HEK293 (cell line): ENCODE data around the gene MAGI2.

Source experiments
- CTCF ChIA-PET: fragments of 350-600 bp; formaldehyde crosslinking; extraction: SDS; loops from one replicate; lab custom pipeline; 2021; ENCODE audit warnings: antibody characterized with exemption; lab: Yijun Ruan, JAX
- POLR2A ChIA-PET: fragments of 300-600 bp; formaldehyde crosslinking; extraction: SDS; loops from one replicate; lab custom pipeline; 2020; ENCODE audit warnings: antibody characterized with exemption, inconsistent platforms; lab: Yijun Ruan, JAX
- H3K27ac ChIP-seq: fragments of 200-500 bp; sonication (Bioruptor generic); 2 replicates; pipeline ENCODE4 v1.5.1; 2014; ENCODE audit warnings: low read depth, low read length, control low read depth, inconsistent platforms; ENCODE audit errors: extremely low read depth
- H3K36me3 ChIP-seq, 2 experiments: fragments of 200-500 bp in 1 of 2; sonication (Bioruptor generic) in 1 of 2; 1 replicate in 1 of 2; 2 replicates in 1 of 2; pipeline ENCODE4 v1.5.1; 2014 to 2017; ENCODE audit warnings: inconsistent platforms in 2 of 2, low read length in 2 of 2; ENCODE audit not compliant: control insufficient read depth in 2 of 2, insufficient read depth in 1 of 2
- H3K4me1 ChIP-seq: fragments of 200-500 bp; sonication (Bioruptor generic); 2 replicates; pipeline ENCODE4 v1.5.1; 2014; ENCODE audit warnings: mild to moderate bottlenecking, low read length, inconsistent platforms; ENCODE audit not compliant: control insufficient read depth, insufficient read depth
- H3K4me3 ChIP-seq: 2 replicates; pipeline ENCODE4 v1.5.1; 2011; ENCODE audit warnings: low read depth, mild to moderate bottlenecking, control low read depth, low read length, moderate library complexity
- H3K9me3 ChIP-seq: fragments of 200-500 bp; sonication (Bioruptor generic); 2 replicates; pipeline ENCODE4 v1.5.1; 2014; ENCODE audit warnings: low read depth, low read length, inconsistent platforms; ENCODE audit not compliant: control insufficient read depth, insufficient read depth
- AEBP2 ChIP-seq: fragments of 450-650 bp; formaldehyde crosslinking; IDR thresholded peaks from 2 replicates; pipeline ENCODE4 v1.5.1; 2016; ENCODE audit warnings: missing biosample characterization, missing genetic modification characterization, borderline replicate concordance
- EGR2 ChIP-seq: fragments of 450-650 bp; formaldehyde crosslinking; IDR thresholded peaks from 2 replicates; pipeline ENCODE4 v1.5.1; 2016; ENCODE audit warnings: low read depth, missing biosample characterization, missing genetic modification characterization
- GLI4 ChIP-seq: fragments of 450-650 bp; formaldehyde crosslinking; IDR thresholded peaks from 2 replicates; pipeline ENCODE4 v1.5.1; 2016; ENCODE audit warnings: missing biosample characterization, missing genetic modification characterization
- GLIS1 ChIP-seq: fragments of 450-650 bp; formaldehyde crosslinking; IDR thresholded peaks from 2 replicates; pipeline ENCODE4 v1.5.1; 2016; ENCODE audit warnings: missing biosample characterization, missing genetic modification characterization
- IKZF3 ChIP-seq: fragments of 450-650 bp; IDR thresholded peaks from 2 replicates; pipeline ENCODE4 v1.5.0; 2018; ENCODE audit warnings: missing biosample characterization, mild to moderate bottlenecking, missing genetic modification characterization, moderate library complexity
- MEIS1 ChIP-seq: sonication (generic); formaldehyde crosslinking; IDR thresholded peaks from 2 replicates; pipeline ENCODE4 v1.8.1; 2022; ENCODE audit warnings: missing genetic modification reagents, mild to moderate bottlenecking, borderline replicate concordance
- PRDM10 ChIP-seq: fragments of 450-650 bp; formaldehyde crosslinking; IDR thresholded peaks from 2 replicates; pipeline ENCODE4 v1.5.1; 2016; ENCODE audit warnings: missing biosample characterization, missing genetic modification characterization
- TRIM28 ChIP-seq: IDR thresholded peaks from 2 replicates; pipeline ENCODE4 v1.6.1; 2011; ENCODE audit warnings: low read length, control low read depth, borderline replicate concordance
- ZBTB17 ChIP-seq: fragments of 450-650 bp; formaldehyde crosslinking; IDR thresholded peaks from 2 replicates; pipeline ENCODE4 v1.5.1; 2016; ENCODE audit warnings: missing biosample characterization, missing genetic modification characterization
- ZNF10 ChIP-seq: fragments of 450-650 bp; formaldehyde crosslinking; IDR thresholded peaks from 2 replicates; pipeline ENCODE4 v1.5.1; 2017; ENCODE audit warnings: missing biosample characterization, missing genetic modification characterization
- ZNF211 ChIP-seq: fragments of 450-650 bp; formaldehyde crosslinking; IDR thresholded peaks from 2 replicates; pipeline ENCODE4 v1.5.1; 2016; ENCODE audit warnings: low read depth, missing biosample characterization, missing genetic modification characterization
- ZNF580 ChIP-seq: fragments of 450-650 bp; formaldehyde crosslinking; IDR thresholded peaks from 2 replicates; pipeline ENCODE4 v1.5.1; 2016; ENCODE audit warnings: missing biosample characterization, missing genetic modification characterization
- ZNF660 ChIP-seq: fragments of 450-650 bp; IDR thresholded peaks from 2 replicates; pipeline ENCODE4 v1.5.1; 2018; ENCODE audit warnings: missing biosample characterization, mild to moderate bottlenecking, missing genetic modification characterization
- ZNF830 ChIP-seq: fragments of 450-650 bp; IDR thresholded peaks from 2 replicates; pipeline ENCODE4 v1.5.0; 2018; ENCODE audit warnings: missing biosample characterization, missing genetic modification characterization, low read depth, mild to moderate bottlenecking, moderate library complexity
- ZNF837 ChIP-seq: fragments of 450-650 bp; formaldehyde crosslinking; IDR thresholded peaks from 2 replicates; pipeline ENCODE4 v1.5.1; 2016; ENCODE audit warnings: missing biosample characterization, missing genetic modification characterization
- TF ChIP-seq, protein P1 (sequence below): fragments of 450-650 bp; formaldehyde crosslinking; IDR thresholded peaks from 2 replicates; pipeline ENCODE4 v1.5.1; 2016; ENCODE audit warnings: missing biosample characterization, missing genetic modification characterization

The MAGI2 gene

DNA sequence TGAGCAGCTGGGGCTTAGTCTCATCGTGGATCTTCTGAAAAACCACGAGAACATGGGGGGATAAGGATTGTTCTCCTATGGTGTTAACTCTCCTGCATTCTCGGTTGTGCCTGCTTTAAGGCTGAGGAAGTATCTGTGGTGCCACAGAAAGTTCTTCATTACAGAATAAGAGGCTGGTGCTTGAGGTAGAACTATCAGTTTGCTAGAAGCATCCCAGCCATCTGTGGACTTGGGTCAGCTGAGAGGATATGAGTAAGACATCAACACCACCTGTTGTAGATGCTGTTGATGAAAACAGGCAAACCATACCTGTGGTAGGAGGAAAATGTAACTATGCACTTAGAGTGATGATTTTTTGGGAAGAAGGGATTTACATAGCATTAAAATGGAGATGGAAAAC, 1238.3 kb downstream of the MAGI2 start:
- Histone ChIP-seq H3K9me3 (no peaks in the 10 kb centered on the region), H3K4me1 (no peaks in the 10 kb centered on the region), H3K27ac (no peak overlapping the region), H3K4me3 (no peak overlapping the region), H3K36me3 (no peaks in the 10 kb centered on the region)
- CTCF ChIA-PET = interaction anchor here (0.6 kb wide), 1 partner anchor 204 kb away, joined by 3 read pairs; no protein-coding TSS in a partner anchor
- TF ChIP-seq ZNF660 (tag by site-specific recombination) = no peak
- no peak for TF ChIP-seq ZNF211
- TF ChIP-seq, protein P1, sequence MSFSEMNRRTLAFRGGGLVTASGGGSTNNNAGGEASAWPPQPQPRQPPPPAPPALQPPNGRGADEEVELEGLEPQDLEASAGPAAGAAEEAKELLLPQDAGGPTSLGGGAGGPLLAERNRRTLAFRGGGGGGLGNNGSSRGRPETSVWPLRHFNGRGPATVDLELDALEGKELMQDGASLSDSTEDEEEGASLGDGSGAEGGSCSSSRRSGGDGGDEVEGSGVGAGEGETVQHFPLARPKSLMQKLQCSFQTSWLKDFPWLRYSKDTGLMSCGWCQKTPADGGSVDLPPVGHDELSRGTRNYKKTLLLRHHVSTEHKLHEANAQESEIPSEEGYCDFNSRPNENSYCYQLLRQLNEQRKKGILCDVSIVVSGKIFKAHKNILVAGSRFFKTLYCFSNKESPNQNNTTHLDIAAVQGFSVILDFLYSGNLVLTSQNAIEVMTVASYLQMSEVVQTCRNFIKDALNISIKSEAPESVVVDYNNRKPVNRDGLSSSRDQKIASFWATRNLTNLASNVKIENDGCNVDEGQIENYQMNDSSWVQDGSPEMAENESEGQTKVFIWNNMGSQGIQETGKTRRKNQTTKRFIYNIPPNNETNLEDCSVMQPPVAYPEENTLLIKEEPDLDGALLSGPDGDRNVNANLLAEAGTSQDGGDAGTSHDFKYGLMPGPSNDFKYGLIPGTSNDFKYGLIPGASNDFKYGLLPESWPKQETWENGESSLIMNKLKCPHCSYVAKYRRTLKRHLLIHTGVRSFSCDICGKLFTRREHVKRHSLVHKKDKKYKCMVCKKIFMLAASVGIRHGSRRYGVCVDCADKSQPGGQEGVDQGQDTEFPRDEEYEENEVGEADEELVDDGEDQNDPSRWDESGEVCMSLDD (tag by site-specific recombination) = no peak
- TF ChIP-seq ZNF10 (tag by site-specific recombination) = no peak
- TF ChIP-seq EGR2 (tag by site-specific recombination) = no peak
- TF ChIP-seq AEBP2 (tag by site-specific recombination) = no peak
- no peak for TF ChIP-seq PRDM10 (tag by site-specific recombination)
- no peak for TF ChIP-seq GLI4 (tag by site-specific recombination)
- no peak for TF ChIP-seq MEIS1 (CRISPR knock-in tag)
- no peak for TF ChIP-seq ZNF837
- no peak for TF ChIP-seq ZNF830
- TF ChIP-seq TRIM28 = no peak
- TF ChIP-seq, all 188 proteins: peak for 0
- POLR2A ChIA-PET = no interaction called here

DNA sequence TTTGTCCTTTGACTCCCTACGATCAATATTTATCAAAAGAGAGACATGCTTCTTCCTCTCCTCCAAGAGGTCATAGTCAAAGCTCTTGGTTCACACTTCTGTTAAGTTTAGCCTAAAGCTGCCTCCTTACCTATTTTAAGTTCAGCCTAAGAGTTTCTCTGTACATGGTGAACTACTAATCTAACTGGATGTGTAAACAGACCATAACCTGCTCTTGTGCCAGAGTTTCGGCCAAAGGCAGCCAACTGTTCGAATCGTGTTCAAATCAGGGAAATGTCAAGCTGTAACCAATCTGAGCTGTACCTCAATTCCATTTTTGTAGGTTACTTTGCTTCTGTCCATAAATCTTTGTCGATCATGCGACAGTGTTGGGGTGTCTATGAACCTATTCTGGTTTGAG, 1240.1 kb downstream of the MAGI2 start:
- ChIA-PET CTCF (no interaction called here), POLR2A (no interaction called here)
- TF ChIP-seq IKZF3 (tag by site-specific recombination) (no peak), ZNF211 (no peak), ZBTB17 (tag by site-specific recombination) (no peak), ZNF580 (tag by site-specific recombination) (no peak), GLIS1 (tag by site-specific recombination) (no peak)
- no peak overlapping the region for H3K27ac ChIP-seq
- H3K36me3 ChIP-seq = no peaks in the 10 kb centered on the region
- no peak overlapping the region for H3K4me3 ChIP-seq
- H3K4me1 ChIP-seq = no peaks in the 10 kb centered on the region
- no peaks in the 10 kb centered on the region for H3K9me3 ChIP-seq
